ES-I3 (cell line): ENCODE data around the gene PPP1R15A.
"Not testable (repeated sequence)": the region's sequence is repeated elsewhere in the genome, so short reads cannot be mapped to it uniquely, and the experiment has no call there.

Experiments used
- H3K36me3 ChIP-seq: 2 replicates; pipeline ENCODE4 v1.6.1; 2013; ENCODE audit warnings: mild to moderate bottlenecking, low read length, control low read depth, moderate library complexity; ENCODE audit not compliant: insufficient read depth
- H3K4me1 ChIP-seq: 2 replicates; pipeline ENCODE4 v1.6.1; 2013; ENCODE audit warnings: mild to moderate bottlenecking, control low read depth, low read length; ENCODE audit not compliant: insufficient read depth
- H3K9ac ChIP-seq: 2 replicates; pipeline ENCODE4 v1.6.1; 2013; ENCODE audit warnings: low read depth, mild to moderate bottlenecking, low read length, moderate library complexity
- H3K9me3 ChIP-seq: 2 replicates; pipeline ENCODE4 v1.6.1; 2013; ENCODE audit warnings: mild to moderate bottlenecking, low read length, moderate library complexity; ENCODE audit not compliant: control insufficient read depth, insufficient read depth

The PPP1R15A gene

GRCh38 chr19:48868114-48868886, 3.9 kb upstream of the PPP1R15A start, which contains the start of gene PLEKHA4:
TSS of gene PLEKHA4 (minus strand) at chr19:48868617. CDS start at chr19:48867620, 997 bp downstream.
- Histone ChIP-seq H3K4me1 (peaks cover 4% of the 10 kb centered on the region; the same call in 1 of the 2 replicates), H3K9me3 (no peaks in the 10 kb centered on the region), H3K9ac (peak within 1 kb of the TSS; percentile 36), H3K36me3 (0 out of 2 replicates have a peak, but pooled peaks cover under 1% of the 10 kb centered on the region)

GRCh38 chr19:48870048-48870447, 2.2 kb upstream of the PPP1R15A start:
- peaks cover 12% of the 10 kb centered on the region for H3K36me3 ChIP-seq
- H3K4me1 ChIP-seq: peaks cover 4% of the 10 kb centered on the region; the same call in 1 of the 2 replicates
- H3K9me3 ChIP-seq: no peaks in the 10 kb centered on the region
- H3K9ac ChIP-seq: no peak overlapping the region

- not testable (repeated sequence) for H3K9me3 ChIP-seq, H3K9ac ChIP-seq, H3K4me1 ChIP-seq
- peaks cover 18% of the 10 kb centered on the region for H3K36me3 ChIP-seq
These were observed 595 bp upstream of the PPP1R15A start for GRCh38 chr19:48871471-48872181.

GRCh38 chr19:48872884-48873475, 759 bp downstream of the PPP1R15A start:
- Histone ChIP-seq H3K36me3 (peaks cover 18% of the 10 kb centered on the region), H3K4me1 (peaks cover 4% of the 10 kb centered on the region; the same call in 1 of the 2 replicates), H3K9me3 (no peaks in the 10 kb centered on the region), H3K9ac (peak overlapping the region; percentile 93)

GRCh38 chr19:48873476-48874302, 1.5 kb downstream of the PPP1R15A start:
- peaks cover 18% of the 10 kb centered on the region for H3K36me3 ChIP-seq
- H3K4me1 ChIP-seq: peaks cover 2% of the 10 kb centered on the region; the same call in 1 of the 2 replicates
- H3K9ac ChIP-seq: peak overlapping the region; percentile 93
- no peaks in the 10 kb centered on the region for H3K9me3 ChIP-seq

GRCh38 chr19:48874303-48875135, 2.3 kb downstream of the PPP1R15A start:
- Histone ChIP-seq H3K4me1 (no peaks in the 10 kb centered on the region; the same call in 1 of the 2 replicates), H3K9ac (peak overlapping the region; percentile 18; the same call in 1 of the 2 replicates), H3K36me3 (peaks cover 18% of the 10 kb centered on the region), H3K9me3 (no peaks in the 10 kb centered on the region)

- not testable (repeated sequence) for H3K4me1 ChIP-seq, H3K9ac ChIP-seq, H3K9me3 ChIP-seq
- H3K36me3 ChIP-seq: peaks cover 18% of the 10 kb centered on the region
These were observed 4.1 kb downstream of the PPP1R15A start for GRCh38 chr19:48876043-48876981.

GRCh38 chr19:48877855-48878195, 5.6 kb downstream of the PPP1R15A start:
- H3K9me3 ChIP-seq: no peaks in the 10 kb centered on the region

GRCh38 chr19:48878196-48879024, 6.2 kb downstream of the PPP1R15A start:
- H3K4me1 ChIP-seq: peaks cover 6% of the 10 kb centered on the region; the same call in 1 of the 2 replicates
- H3K36me3 ChIP-seq: peaks cover 17% of the 10 kb centered on the region
- no peak overlapping the region for H3K9ac ChIP-seq
- H3K9me3 ChIP-seq: no peaks in the 10 kb centered on the region

More at GRCh38 chr19:48877855-48878195, 5.6 kb downstream of the PPP1R15A start:
- Histone ChIP-seq H3K9ac (no peak overlapping the region), H3K4me1 (peaks cover 6% of the 10 kb centered on the region; the same call in 1 of the 2 replicates), H3K36me3 (peaks cover 18% of the 10 kb centered on the region)

- no peak overlapping the region for H3K9ac ChIP-seq
- H3K36me3 ChIP-seq: peaks cover 10% of the 10 kb centered on the region; the same call in 1 of the 2 replicates
- H3K4me1 ChIP-seq: peaks cover 6% of the 10 kb centered on the region; the same call in 1 of the 2 replicates
- no peaks in the 10 kb centered on the region for H3K9me3 ChIP-seq
These were observed 6.9 kb downstream of the PPP1R15A start for GRCh38 chr19:48879025-48879637.

GRCh38 chr19:48879696-48880095, 7.5 kb downstream of the PPP1R15A start:
- H3K9me3 ChIP-seq, H3K36me3 ChIP-seq, H3K9ac ChIP-seq, H3K4me1 ChIP-seq: not testable (repeated sequence)
